Endothelial cell of umbilical vein (primary cell): ENCODE data around the gene TEX35. TPM values are rescaled to one million over a fixed set of nuclear protein-coding genes. Genes with fewer than 3 reads are reported as not detected.

Source experiments
- BruUV-seq: library from RNA; stranded (reverse); fragments of 400-500 nt; replicated peaks from 2 replicates; lab custom pipeline; 2021; lab: Mats Ljungman, UMichigan
- CTCF ChIA-PET: fragments of 300-600, 350-600 bp; sonication (Branson Sonifier 250); formaldehyde crosslinking; loops from one replicate; lab custom pipeline; 2021; ENCODE audit warnings: antibody characterized with exemption, inconsistent platforms; lab: Charles Lee
- POLR2A ChIA-PET: fragments of 300-600, 350-600 bp; sonication (Branson Sonifier 250); formaldehyde crosslinking; loops from one replicate; lab custom pipeline; 2021; ENCODE audit warnings: antibody characterized with exemption, inconsistent platforms; lab: Charles Lee
- DNase-seq: peaks from one replicate; pipeline ENCODE4 v3.0.0-alpha.2; 2011; ENCODE audit warnings: low read depth, low spot score
- FAIRE-seq: peaks from 2 replicates; lab custom pipeline; 2011; peaks lifted over from hg19 to GRCh38; lab: Jason Lieb, UNC
- H2AFZ ChIP-seq: 2 replicates; pipeline ENCODE4 v1.6.0; 2012; ENCODE audit warnings: low read depth, low read length, control low read depth, inconsistent platforms
- H3K27ac ChIP-seq: 2 replicates; pipeline ENCODE4 v1.5.1; 2011; ENCODE audit warnings: low read depth, mild to moderate bottlenecking, control low read depth, low read length, moderate library complexity; ENCODE audit not compliant: insufficient read depth
- H3K27me3 ChIP-seq, 2 experiments: 2 replicates each; pipeline versions ENCODE4 v1.6.0 to v1.6.1; 2011; ENCODE audit warnings: low read length in 2 of 2, mixed read lengths in 1 of 2; ENCODE audit not compliant: control insufficient read depth in 2 of 2, insufficient read depth in 2 of 2
- H3K36me3 ChIP-seq, 2 experiments: 2 replicates in 1 of 2; 3 replicates in 1 of 2; pipeline ENCODE4 v1.5.1; 2011; ENCODE audit warnings: low read length in 2 of 2, mild to moderate bottlenecking in 1 of 2, moderate library complexity in 1 of 2; ENCODE audit not compliant: control insufficient read depth in 2 of 2, insufficient read depth in 2 of 2; ENCODE audit errors: extremely low read depth in 1 of 2
- H3K4me1 ChIP-seq: 3 replicates; pipeline ENCODE4 v1.5.1; 2011; ENCODE audit warnings: mild to moderate bottlenecking, low read length; ENCODE audit not compliant: control insufficient read depth, insufficient read depth; ENCODE audit errors: extremely low read depth
- H3K4me2 ChIP-seq: 2 replicates; pipeline ENCODE4 v1.6.1; 2011; ENCODE audit warnings: low read length, control low read depth, mixed read lengths; ENCODE audit not compliant: insufficient read depth
- H3K4me3 ChIP-seq, 3 experiments: fragments of 200-600 bp in 1 of 3; sonication (generic), shearing (Covaris generic) in 1 of 3; replicated peaks in 1 of 3; 2 replicates each; pipeline ENCODE4 v1.5.1; 2011 to 2016; ENCODE audit warnings: control low read depth in 3 of 3, low read length in 3 of 3, mild to moderate bottlenecking in 2 of 3, inconsistent platforms in 1 of 3, low read depth in 1 of 3, moderate library complexity in 1 of 3; ENCODE audit not compliant: insufficient read depth in 1 of 3
- H3K79me2 ChIP-seq: 2 replicates; pipeline ENCODE4 v1.6.0; 2012; ENCODE audit warnings: low read length, inconsistent platforms; ENCODE audit not compliant: control insufficient read depth, insufficient read depth
- H3K9ac ChIP-seq: replicated peaks from 2 replicates; pipeline ENCODE3; 2011; ENCODE audit warnings: low read length, control low read depth; ENCODE audit not compliant: insufficient read depth; ENCODE audit errors: extremely low read depth
- H3K9me1 ChIP-seq: replicated peaks from 3 replicates; pipeline ENCODE4 v1.6.0; 2011; ENCODE audit warnings: mild to moderate bottlenecking, low read length; ENCODE audit not compliant: control insufficient read depth, insufficient read depth; ENCODE audit errors: extremely low read depth
- H3K9me3 ChIP-seq: replicated peaks from 2 replicates; pipeline ENCODE4 v1.5.1; 2012; ENCODE audit warnings: low read length, inconsistent platforms; ENCODE audit not compliant: control insufficient read depth, insufficient read depth
- H4K20me1 ChIP-seq: replicated peaks from 2 replicates; pipeline ENCODE3; 2011; ENCODE audit warnings: mild to moderate bottlenecking, low read length; ENCODE audit not compliant: control insufficient read depth, insufficient read depth; ENCODE audit errors: extremely low read depth
- EZH2 ChIP-seq: IDR thresholded peaks from 2 replicates; pipeline ENCODE4 v1.6.1; 2012; ENCODE audit warnings: borderline replicate concordance, low read depth, mild to moderate bottlenecking, moderate library complexity, low read length, inconsistent platforms; ENCODE audit not compliant: severe bottlenecking
- FOS ChIP-seq: IDR thresholded peaks from 2 replicates; pipeline ENCODE4 v1.6.1; 2011; ENCODE audit warnings: mild to moderate bottlenecking, low read length, moderate library complexity, borderline replicate concordance; ENCODE audit not compliant: insufficient read depth
- GATA2 ChIP-seq: IDR thresholded peaks from 2 replicates; pipeline ENCODE4 v1.7.0; 2011; ENCODE audit warnings: low read depth, mild to moderate bottlenecking, moderate library complexity, mixed read lengths, low read length; ENCODE audit not compliant: insufficient read length, insufficient read depth
- JUN ChIP-seq: IDR thresholded peaks from 2 replicates; pipeline ENCODE4 v1.6.1; 2011; ENCODE audit warnings: borderline replicate concordance, low read depth; ENCODE audit not compliant: insufficient read length, insufficient read depth
- MYC ChIP-seq: IDR thresholded peaks from one replicate; pipeline ENCODE4 v1.6.1; 2011; ENCODE audit warnings: mild to moderate bottlenecking, low read depth, low read length
- POLR2A ChIP-seq: IDR thresholded peaks from 2 replicates; pipeline ENCODE4 v1.6.1; 2012; ENCODE audit warnings: low read depth, mild to moderate bottlenecking, control low read depth, low read length
- POLR2AphosphoS5 ChIP-seq: IDR thresholded peaks from 2 replicates; pipeline ENCODE4 v1.6.1; 2012; ENCODE audit warnings: low read depth, mild to moderate bottlenecking, control low read depth, low read length, moderate library complexity; ENCODE audit not compliant: insufficient read depth
- dilution Hi-C: fragments of 300-500 bp; cut with MboI; formaldehyde crosslinking; loops from one replicate; pipeline ENCODE4 v1.15.0; 2019; ENCODE audit warnings: low sequenced_read_pairs; ENCODE audit not compliant: extremely low pct_ligation_motif_present
- intact Hi-C: fragments of 100-400 bp; cut with micrococcal nuclease; formaldehyde crosslinking; loops from one replicate; pipeline ENCODE4 v1.10.0; 2022
- polyA plus RNA-seq, 4 experiments: library from polyadenylated mRNA; depleted of rRNA in 3 of 4; stranded (reverse) in 3 of 4; unstranded in 1 of 4; fragments of >200 nt; gene quantifications; 2 replicates each; pipeline versions ENCODE4 v1.2.1 to v1.2.3, GENCODE V29; 2011 to 2012; ENCODE audit warnings: missing spikeins in 1 of 4
- total RNA-seq: library from RNA; stranded (reverse); gene quantifications from 2 replicates; pipeline ENCODE4 v1.2.3, GENCODE V29; 2021
- TF ChIP-seq, protein P1 (sequence below): IDR thresholded peaks from 2 replicates; pipeline ENCODE4 v1.6.1; 2011; ENCODE audit not compliant: insufficient read depth, insufficient read length
- TF ChIP-seq, protein P2 (sequence below), 2 donors: IDR thresholded peaks; 1 replicate in 1 of 2; 2 replicates in 1 of 2; pipeline ENCODE4 v1.5.1; 2011; ENCODE audit warnings: low read length in 2 of 2, mild to moderate bottlenecking in 2 of 2, moderate library complexity in 2 of 2, control low read depth in 1 of 2, inconsistent platforms in 1 of 2, low read depth in 1 of 2; ENCODE audit not compliant: insufficient read depth in 1 of 2; ENCODE audit errors: extremely low read depth in 1 of 2

Gene TEX35
- total and polyA plus RNA-seq, 2 donors (not counting 3 experiments of a cell fraction or from before 2014, with no cell fraction given) = not detected

DNA sequence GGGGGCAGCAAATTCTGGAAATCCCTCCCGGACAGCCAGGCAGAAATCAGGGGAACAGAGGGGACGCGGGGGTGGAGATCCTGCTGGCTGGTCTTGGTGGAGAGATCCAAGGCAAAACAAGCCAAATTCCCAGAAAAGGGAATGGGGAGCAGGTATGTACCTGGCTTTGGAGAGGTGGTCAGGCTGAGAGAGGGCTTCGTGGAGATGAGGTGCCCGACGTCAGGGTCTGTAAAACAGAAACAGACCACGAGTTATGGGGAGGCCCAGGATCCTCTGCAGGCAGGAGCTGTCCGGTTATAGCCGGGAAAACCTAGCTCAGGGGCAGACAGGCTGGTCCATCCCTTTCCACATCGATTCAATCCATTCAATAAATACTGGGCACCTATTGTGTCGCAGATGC is 20.6 kb upstream of the TEX35 start:
- POLR2A ChIA-PET = no interaction called here
- FAIRE-seq (no peak), DNase-seq (no peak)
- Histone ChIP-seq H3K27me3 (no peaks in the 10 kb centered on the region), H3K36me3 (no peaks in the 10 kb centered on the region), H3K9me3 (no peaks in the 10 kb centered on the region), H2AFZ (no peak overlapping the region), H3K9ac (no peak overlapping the region), H3K4me3 (no peak overlapping the region), H3K4me2 (no peak overlapping the region), H3K79me2 (no peaks in the 10 kb centered on the region), H3K4me1 (no peaks in the 10 kb centered on the region), H4K20me1 (no peaks in the 10 kb centered on the region), H3K9me1 (no peaks in the 10 kb centered on the region), H3K27ac (no peak overlapping the region)
- dilution Hi-C loops (no loop called here), intact Hi-C loops (no loop called here)
- no TSS peak for BruUV-seq
- TF ChIP-seq POLR2AphosphoS5 (no peak), FOS (no peak), EZH2 (no peak), JUN (no peak), MYC (no peak), POLR2A (no peak), GATA2 (no peak)
- TF ChIP-seq, protein P1, sequence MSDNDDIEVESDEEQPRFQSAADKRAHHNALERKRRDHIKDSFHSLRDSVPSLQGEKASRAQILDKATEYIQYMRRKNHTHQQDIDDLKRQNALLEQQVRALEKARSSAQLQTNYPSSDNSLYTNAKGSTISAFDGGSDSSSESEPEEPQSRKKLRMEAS = no peak
- TF ChIP-seq, protein P2, sequence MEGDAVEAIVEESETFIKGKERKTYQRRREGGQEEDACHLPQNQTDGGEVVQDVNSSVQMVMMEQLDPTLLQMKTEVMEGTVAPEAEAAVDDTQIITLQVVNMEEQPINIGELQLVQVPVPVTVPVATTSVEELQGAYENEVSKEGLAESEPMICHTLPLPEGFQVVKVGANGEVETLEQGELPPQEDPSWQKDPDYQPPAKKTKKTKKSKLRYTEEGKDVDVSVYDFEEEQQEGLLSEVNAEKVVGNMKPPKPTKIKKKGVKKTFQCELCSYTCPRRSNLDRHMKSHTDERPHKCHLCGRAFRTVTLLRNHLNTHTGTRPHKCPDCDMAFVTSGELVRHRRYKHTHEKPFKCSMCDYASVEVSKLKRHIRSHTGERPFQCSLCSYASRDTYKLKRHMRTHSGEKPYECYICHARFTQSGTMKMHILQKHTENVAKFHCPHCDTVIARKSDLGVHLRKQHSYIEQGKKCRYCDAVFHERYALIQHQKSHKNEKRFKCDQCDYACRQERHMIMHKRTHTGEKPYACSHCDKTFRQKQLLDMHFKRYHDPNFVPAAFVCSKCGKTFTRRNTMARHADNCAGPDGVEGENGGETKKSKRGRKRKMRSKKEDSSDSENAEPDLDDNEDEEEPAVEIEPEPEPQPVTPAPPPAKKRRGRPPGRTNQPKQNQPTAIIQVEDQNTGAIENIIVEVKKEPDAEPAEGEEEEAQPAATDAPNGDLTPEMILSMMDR (IDR thresholded peaks at IDR 0.05; ENCODE audit: extremely low read depth in 1 of 2, insufficient read depth in 1 of 2, low read depth in 1 of 2, low read length in 2 of 2) = no peak
- CTCF ChIA-PET = interaction anchor here (0.9 to 3.8 kb wide), 4 partner anchors 9 to 193 kb away, joined by 3 to 21 read pairs (median 4); no protein-coding TSS in a partner anchor
